Colonic mucosa (tissue), 4 donors: ENCODE results near the gene C12orf75. TPM values are rescaled to one million over a fixed set of nuclear protein-coding genes. Genes with fewer than 3 reads are reported as not detected.
"Not testable (repeated sequence)": the region's sequence is repeated elsewhere in the genome, so short reads cannot be mapped to it uniquely, and the experiment has no call there.

ENCODE experiments used
- DNase-seq: peaks from one replicate; pipeline ENCODE4 v3.0.0-alpha.2; 2020
- H3K27ac ChIP-seq: fragments of 200-600 bp; one replicate; pipeline ENCODE4 v1.8.0; 2021
- H3K27me3 ChIP-seq: fragments of 200-600 bp; one replicate; pipeline ENCODE4 v1.8.0; 2021
- H3K36me3 ChIP-seq: fragments of 200-600 bp; one replicate; pipeline ENCODE4 v1.8.0; 2021
- H3K4me1 ChIP-seq: fragments of 200-600 bp; one replicate; pipeline ENCODE4 v1.8.0; 2021; ENCODE audit warnings: mild to moderate bottlenecking
- H3K4me3 ChIP-seq: fragments of 200-600 bp; one replicate; pipeline ENCODE4 v1.8.0; 2021
- H3K9ac ChIP-seq, 2 donors: one replicate each; pipeline ENCODE4 v1.7.0; 2013; ENCODE audit warnings: control low read depth in 2 of 2, low read depth in 2 of 2, low read length in 2 of 2
- H3K9me3 ChIP-seq: fragments of 200-600 bp; one replicate; pipeline ENCODE4 v1.8.0; 2021
- CTCF ChIP-seq: fragments of 200-600 bp; IDR thresholded peaks from one replicate; pipeline ENCODE4 v1.8.0; 2022; ENCODE audit warnings: antibody characterized with exemption, mild to moderate bottlenecking
- intact Hi-C: fragments of 100-400 bp; cut with DNase I; formaldehyde crosslinking; loops from one replicate; pipeline ENCODE4 v1.14.1; 2022
- total RNA-seq, 2 donors: library from RNA; stranded (reverse); fragmentation: NEBNext Ultra II Directional in 1 of 2; extraction: Animal tissue kit (Norgen Biotek cat#: 25700) in 1 of 2; gene quantifications; one replicate each; pipeline ENCODE4 v1.2.1, GENCODE V29; 2021
- donor health status: healthy.
- donor health status: DM: no; HTN: no; CAD: no.
- donor health status: DM: no; HTN: no; CAD: no.

C12orf75 gene
- total RNA-seq, 2 donors from 2014 or later = 77.9 to 109 TPM

DNA sequence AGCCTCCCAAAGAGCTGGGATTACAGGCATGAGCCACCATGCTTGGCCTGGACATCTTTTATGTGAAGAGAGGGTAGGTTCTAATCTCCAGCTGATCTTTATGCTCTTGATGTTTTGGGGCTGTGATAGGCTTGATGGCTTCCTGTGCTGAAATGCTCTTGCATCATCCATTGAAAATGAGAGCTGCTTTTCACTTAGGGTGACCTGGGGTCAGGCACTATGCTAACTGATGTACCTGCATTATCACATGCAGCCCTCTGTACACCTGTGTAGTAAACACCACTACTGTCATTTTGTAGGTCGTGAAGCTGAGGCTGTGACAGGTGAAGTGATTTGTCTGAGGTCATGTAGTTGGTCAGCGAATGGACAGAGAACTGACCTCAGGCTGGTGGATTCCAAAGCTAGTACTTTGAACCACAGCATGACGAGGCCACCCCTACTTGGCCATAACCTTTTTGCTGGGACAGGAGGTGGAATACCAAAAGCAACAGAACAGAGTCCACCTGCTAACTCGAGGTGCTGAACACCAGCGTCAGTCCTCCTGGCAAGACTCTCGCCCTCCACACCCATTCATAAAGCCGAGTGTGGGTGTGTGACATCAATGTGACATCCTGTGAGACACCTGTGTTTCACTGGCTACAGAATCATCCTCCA lies 69.1 kb downstream of the C12orf75 start:
- intact Hi-C loops = no loop called here

GRCh38 chr12:105400227-105400626 lies 69.7 kb downstream of the C12orf75 start:
- Histone ChIP-seq H3K9me3 (no peaks in the 10 kb centered on the region), H3K27ac (no peak overlapping the region), H3K27me3 (no peaks in the 10 kb centered on the region), H3K4me1 (no peaks in the 10 kb centered on the region), H3K36me3 (no peaks in the 10 kb centered on the region), H3K4me3 (no peak overlapping the region), H3K9ac (no peak overlapping the region)
- intact Hi-C loops = no loop called here
- no peak for TF ChIP-seq CTCF
- DNase-seq = no peak

More for the DNA sequence above, 69.1 kb downstream of the C12orf75 start:
- Histone ChIP-seq H3K27ac (no peak overlapping the region), H3K4me3 (no peak overlapping the region), H3K9ac (no peak overlapping the region), H3K9me3 (no peaks in the 10 kb centered on the region), H3K4me1 (no peaks in the 10 kb centered on the region), H3K27me3 (no peaks in the 10 kb centered on the region), H3K36me3 (no peaks in the 10 kb centered on the region)
- peak; percentile 40 for DNase-seq
- TF ChIP-seq CTCF = no peak

DNA sequence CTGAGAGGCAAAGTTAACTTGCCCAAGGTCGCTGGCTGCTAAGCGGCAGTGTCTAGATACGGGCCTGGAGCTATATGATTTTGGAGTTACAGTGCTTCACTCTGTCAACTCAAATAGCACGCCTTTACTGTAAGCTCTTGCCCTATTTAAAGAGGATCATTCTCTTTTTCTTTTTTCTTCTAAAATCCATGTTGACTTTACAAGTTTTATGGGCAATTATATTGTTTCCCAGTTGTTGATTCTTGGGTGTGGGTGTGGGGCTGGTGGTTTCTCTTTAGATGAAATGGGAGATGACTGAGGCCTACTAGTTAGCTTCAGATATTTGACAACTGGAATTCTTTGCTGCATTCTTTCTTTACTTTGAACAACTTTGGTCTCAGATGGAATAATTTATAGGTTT lies 70.7 kb downstream of the C12orf75 start:
- no peak overlapping the region for H3K27ac ChIP-seq
- H3K4me3 ChIP-seq = no peak overlapping the region
- no peaks in the 10 kb centered on the region for H3K9me3 ChIP-seq
- intact Hi-C loops = no loop called here
- no peak for TF ChIP-seq CTCF
- DNase-seq = peak; percentile 35
- no peaks in the 10 kb centered on the region for H3K4me1 ChIP-seq
- H3K36me3 ChIP-seq = no peaks in the 10 kb centered on the region
- H3K27me3 ChIP-seq = no peaks in the 10 kb centered on the region
- H3K9ac ChIP-seq = no peak overlapping the region

DNA sequence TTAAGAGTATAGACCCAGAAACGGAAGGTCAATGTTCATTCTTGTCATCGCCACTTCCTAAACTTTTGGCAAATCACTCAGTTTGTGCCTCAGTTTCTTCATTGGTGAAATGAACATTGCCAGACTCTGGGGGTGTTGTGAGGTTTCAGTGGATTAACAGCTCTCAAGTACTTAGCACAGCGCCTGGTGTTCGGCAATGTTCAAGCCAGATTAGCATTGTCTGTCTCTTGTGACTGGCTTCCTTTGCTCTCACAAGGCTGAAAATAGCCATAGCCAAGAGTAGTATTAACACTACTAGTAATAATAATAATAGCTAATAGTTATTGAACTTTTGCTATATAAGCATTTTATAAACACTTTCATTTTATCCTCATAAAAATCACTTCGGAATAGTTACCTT lies 71.9 kb downstream of the C12orf75 start:
- no peak for TF ChIP-seq CTCF
- H3K4me3 ChIP-seq = no peak overlapping the region
- H3K27ac ChIP-seq = no peak overlapping the region
- intact Hi-C loops = no loop called here
- no peaks in the 10 kb centered on the region for H3K27me3 ChIP-seq
- no peak for DNase-seq
- no peaks in the 10 kb centered on the region for H3K36me3 ChIP-seq
- no peaks in the 10 kb centered on the region for H3K4me1 ChIP-seq
- no peaks in the 10 kb centered on the region for H3K9me3 ChIP-seq
- no peak overlapping the region for H3K9ac ChIP-seq

- H3K27ac ChIP-seq = no peak overlapping the region
- no peak for DNase-seq
Measured at GRCh38 chr12:105403095-105403494, 72.6 kb downstream of the C12orf75 start.

GRCh38 chr12:105404134-105404533 lies 73.6 kb downstream of the C12orf75 start:
- H3K36me3 ChIP-seq, H3K4me3 ChIP-seq, DNase-seq, H3K9ac ChIP-seq, H3K9me3 ChIP-seq, intact Hi-C loops, H3K27ac ChIP-seq, H3K4me1 ChIP-seq, H3K27me3 ChIP-seq: not testable (repeated sequence)

More at GRCh38 chr12:105403095-105403494, 72.6 kb downstream of the C12orf75 start:
- no peak overlapping the region for H3K4me3 ChIP-seq
- no peaks in the 10 kb centered on the region for H3K4me1 ChIP-seq
- H3K27me3 ChIP-seq = no peaks in the 10 kb centered on the region
- no peak overlapping the region for H3K9ac ChIP-seq
- H3K36me3 ChIP-seq = no peaks in the 10 kb centered on the region
- no peaks in the 10 kb centered on the region for H3K9me3 ChIP-seq
- TF ChIP-seq CTCF = no peak
- intact Hi-C loops = no loop called here
